D721Med (cell line): Measurements from ENCODE around the gene ADAM11.

Source experiments
- DNase-seq: peaks from one replicate; pipeline ENCODE4 v3.0.0; 2011; ENCODE audit warnings: low spot score; ENCODE audit not compliant: insufficient read length
- FAIRE-seq: peaks from 2 replicates; lab custom pipeline; 2011; peaks lifted over from hg19 to GRCh38; lab: Jason Lieb, UNC
- TF ChIP-seq, protein P1 (sequence below): IDR thresholded peaks from 2 replicates; pipeline ENCODE4 v1.5.1; 2012; ENCODE audit warnings: mild to moderate bottlenecking, control low read depth; ENCODE audit not compliant: insufficient read depth; ENCODE audit errors: missing control alignments

ADAM11 gene

DNA sequence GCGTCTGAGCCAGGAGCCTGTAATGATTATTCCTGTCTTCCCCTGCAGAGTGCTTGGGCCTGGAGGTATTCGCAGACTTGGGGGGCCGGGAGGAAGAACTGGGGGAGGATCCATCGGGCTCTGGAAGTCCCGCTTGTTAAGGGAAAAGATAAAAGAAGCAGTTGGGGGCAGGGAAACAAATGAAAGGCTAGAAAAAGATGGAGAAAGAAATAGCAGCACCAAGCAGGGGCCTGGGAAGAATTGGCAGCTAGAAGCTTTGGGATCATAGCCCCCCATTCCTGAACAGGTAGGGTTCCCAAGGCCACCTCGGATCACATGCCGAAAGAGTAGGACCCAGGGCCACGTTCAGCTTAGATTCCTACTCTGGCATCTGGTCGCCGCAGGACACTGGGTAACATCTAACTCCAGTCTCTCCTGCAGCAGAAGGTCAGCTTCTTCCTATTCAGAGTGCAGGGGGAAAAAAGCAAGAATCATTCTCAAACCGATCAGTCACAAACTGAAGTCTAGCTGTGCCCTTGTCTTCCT lies 23.6 kb downstream of the ADAM11 start:
- TF ChIP-seq, protein P1, sequence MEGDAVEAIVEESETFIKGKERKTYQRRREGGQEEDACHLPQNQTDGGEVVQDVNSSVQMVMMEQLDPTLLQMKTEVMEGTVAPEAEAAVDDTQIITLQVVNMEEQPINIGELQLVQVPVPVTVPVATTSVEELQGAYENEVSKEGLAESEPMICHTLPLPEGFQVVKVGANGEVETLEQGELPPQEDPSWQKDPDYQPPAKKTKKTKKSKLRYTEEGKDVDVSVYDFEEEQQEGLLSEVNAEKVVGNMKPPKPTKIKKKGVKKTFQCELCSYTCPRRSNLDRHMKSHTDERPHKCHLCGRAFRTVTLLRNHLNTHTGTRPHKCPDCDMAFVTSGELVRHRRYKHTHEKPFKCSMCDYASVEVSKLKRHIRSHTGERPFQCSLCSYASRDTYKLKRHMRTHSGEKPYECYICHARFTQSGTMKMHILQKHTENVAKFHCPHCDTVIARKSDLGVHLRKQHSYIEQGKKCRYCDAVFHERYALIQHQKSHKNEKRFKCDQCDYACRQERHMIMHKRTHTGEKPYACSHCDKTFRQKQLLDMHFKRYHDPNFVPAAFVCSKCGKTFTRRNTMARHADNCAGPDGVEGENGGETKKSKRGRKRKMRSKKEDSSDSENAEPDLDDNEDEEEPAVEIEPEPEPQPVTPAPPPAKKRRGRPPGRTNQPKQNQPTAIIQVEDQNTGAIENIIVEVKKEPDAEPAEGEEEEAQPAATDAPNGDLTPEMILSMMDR, result no peak
- DNase-seq (no peak), FAIRE-seq (no peak)

GRCh38 chr17:44785921-44786320 lies 27.1 kb downstream of the ADAM11 start:
- FAIRE-seq (no peak), DNase-seq (peak; percentile 5)
- TF ChIP-seq, protein P1, result no peak

- TF ChIP-seq, protein P1, result no peak
- no peak for FAIRE-seq
Observed at GRCh38 chr17:44786551-44787081, 27.8 kb downstream of the ADAM11 start.

GRCh38 chr17:44787271-44787940 lies 28.6 kb downstream of the ADAM11 start:
- TF ChIP-seq, protein P1, result no peak
- DNase-seq (peak; percentile 6), FAIRE-seq (no peak)

More at GRCh38 chr17:44786551-44787081, 27.8 kb downstream of the ADAM11 start:
- DNase-seq, result peak; percentile 0

DNA sequence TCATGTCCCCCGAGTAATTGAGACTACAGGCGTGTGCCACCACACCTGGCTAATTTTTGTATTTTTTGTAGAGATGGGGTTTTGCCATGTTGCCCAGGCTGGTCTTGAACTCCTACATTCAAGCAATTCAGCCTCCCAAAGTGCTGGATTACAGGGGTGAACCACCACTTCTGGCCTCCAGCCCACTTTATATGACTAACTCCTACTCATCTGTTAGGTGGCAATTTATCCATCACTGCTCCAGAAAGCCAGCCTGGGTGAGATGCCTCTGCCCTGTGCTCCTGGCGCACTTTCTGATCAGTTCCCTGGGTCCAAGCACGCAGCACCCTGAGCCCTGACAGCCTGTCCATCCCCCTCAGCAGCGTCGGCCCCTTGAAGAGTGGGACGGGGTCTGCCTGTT lies 29.4 kb downstream of the ADAM11 start:
- no peak for FAIRE-seq
- TF ChIP-seq, protein P1, result no peak

DNA sequence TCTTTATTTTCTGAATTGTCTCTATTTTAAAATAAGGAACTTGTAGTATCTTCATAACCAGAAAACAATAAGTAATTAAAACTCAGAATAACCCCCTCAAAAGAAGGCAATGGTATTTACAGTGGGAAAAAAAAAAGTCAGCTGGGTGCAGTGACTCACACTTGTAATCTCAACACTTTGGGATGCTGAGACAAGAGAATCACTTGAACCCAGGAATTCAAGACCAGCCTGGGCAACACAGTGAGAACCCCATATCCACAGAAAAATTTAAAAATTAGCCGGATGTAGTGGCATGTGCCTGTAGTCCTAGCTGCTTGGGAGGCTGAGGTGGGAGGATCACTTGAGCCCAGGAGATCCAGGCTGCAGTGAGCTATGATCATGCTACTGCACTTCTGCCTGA lies 33.5 kb downstream of the ADAM11 start:
- TF ChIP-seq, protein P1, result no peak
- FAIRE-seq (no peak), DNase-seq (no peak)

More for the DNA sequence above, 29.4 kb downstream of the ADAM11 start:
- DNase-seq, result no peak
